ENCODE data around the gene ECHDC3. TPM values are rescaled to one million over a fixed set of nuclear protein-coding genes. Genes with fewer than 3 reads are reported as not detected.
"Not testable (repeated sequence)": the region's sequence is repeated elsewhere in the genome, so short reads cannot be mapped to it uniquely, and the experiment has no call there.

The ECHDC3 gene
- total RNA-seq, 2 experiments from 2014 or later, result 0.73 to 0.78 TPM

- POLR2A ChIA-PET, result interaction anchor here (0.6 kb wide), 1 partner anchor 10 kb away, joined by 4 read pairs; no protein-coding TSS in a partner anchor
These were observed 27.3 kb upstream of the ECHDC3 start for GRCh38 chr10:11714750-11715365.

GRCh38 chr10:11715815-11716494 is 26.2 kb upstream of the ECHDC3 start:
- ChIA-PET POLR2A (no interaction called here), CTCF (no interaction called here)

More at GRCh38 chr10:11714750-11715365, 27.3 kb upstream of the ECHDC3 start:
- CTCF ChIA-PET, result no interaction called here

GRCh38 chr10:11716686-11717085 is 25.5 kb upstream of the ECHDC3 start:
- POLR2A ChIA-PET, result no interaction called here
- CTCF ChIA-PET, result no interaction called here

GRCh38 chr10:11719496-11720259 is 22.5 kb upstream of the ECHDC3 start:
- POLR2A ChIA-PET, result no interaction called here

GRCh38 chr10:11720260-11720741 is 21.9 kb upstream of the ECHDC3 start:
- CTCF ChIA-PET, result no interaction called here

More at GRCh38 chr10:11719496-11720259, 22.5 kb upstream of the ECHDC3 start:
- CTCF ChIA-PET, result no interaction called here

GRCh38 chr10:11721806-11722205 is 20.4 kb upstream of the ECHDC3 start:
- POLR2A ChIA-PET, result no interaction called here

More at GRCh38 chr10:11720260-11720741, 21.9 kb upstream of the ECHDC3 start:
- POLR2A ChIA-PET, result no interaction called here

GRCh38 chr10:11723359-11723758 is 18.8 kb upstream of the ECHDC3 start:
- CTCF ChIA-PET, result no interaction called here

More at GRCh38 chr10:11721806-11722205, 20.4 kb upstream of the ECHDC3 start:
- CTCF ChIA-PET, result no interaction called here

GRCh38 chr10:11724938-11725776 is 17.0 kb upstream of the ECHDC3 start:
- POLR2A ChIA-PET, result interaction anchor here (0.6 to 0.7 kb wide), 2 partner anchors 10 to 36 kb away, joined by 4 to 8 read pairs; no protein-coding TSS in a partner anchor
- CTCF ChIA-PET, result interaction anchor here (0.9 to 1.3 kb wide), 3 partner anchors 204 to 211 kb away, joined by 3 to 4 read pairs (median 3); no protein-coding TSS in a partner anchor

More at GRCh38 chr10:11723359-11723758, 18.8 kb upstream of the ECHDC3 start:
- POLR2A ChIA-PET, result no interaction called here

- ChIA-PET CTCF (interaction anchor here (1.2 kb wide), 1 partner anchor 204 kb away, joined by 3 read pairs; no protein-coding TSS in a partner anchor), POLR2A (no interaction called here)
These were observed 16.3 kb upstream of the ECHDC3 start for GRCh38 chr10:11725912-11726311.

GRCh38 chr10:11727563-11727962 is 14.6 kb upstream of the ECHDC3 start:
- ChIA-PET POLR2A (no interaction called here), CTCF (no interaction called here)

GRCh38 chr10:11728353-11728752 is 13.8 kb upstream of the ECHDC3 start:
- CTCF ChIA-PET, result no interaction called here

GRCh38 chr10:11729790-11730315 is 12.3 kb upstream of the ECHDC3 start:
- POLR2A ChIA-PET, result no interaction called here
- CTCF ChIA-PET, result interaction anchor here (1.2 to 1.7 kb wide), 2 partner anchors 28 to 215 kb away, joined by 4 to 5 read pairs; no protein-coding TSS in a partner anchor

More at GRCh38 chr10:11728353-11728752, 13.8 kb upstream of the ECHDC3 start:
- POLR2A ChIA-PET, result no interaction called here

- POLR2A ChIA-PET, result no interaction called here
- CTCF ChIA-PET, result interaction anchor here (1.7 kb wide), 1 partner anchor 216 kb away, joined by 5 read pairs; no protein-coding TSS in a partner anchor
These were observed 11.4 kb upstream of the ECHDC3 start for GRCh38 chr10:11730779-11731178.

- POLR2A ChIA-PET, CTCF ChIA-PET: not testable (repeated sequence)
These were observed 5.4 kb upstream of the ECHDC3 start for GRCh38 chr10:11736767-11737166.

GRCh38 chr10:11737258-11738032 is 4.7 kb upstream of the ECHDC3 start:
- CTCF ChIA-PET, POLR2A ChIA-PET: not testable (repeated sequence)

GRCh38 chr10:11740907-11741306 is 1.3 kb upstream of the ECHDC3 start:
- ChIA-PET CTCF (interaction anchor here (1.2 to 2.7 kb wide), 2 partner anchors 17 to 225 kb away, joined by 3 to 8 read pairs; no protein-coding TSS in a partner anchor), POLR2A (no interaction called here)

- CTCF ChIA-PET, result interaction anchor here (1.2 kb wide), 1 partner anchor 226 kb away, joined by 3 read pairs; no protein-coding TSS in a partner anchor
- POLR2A ChIA-PET, result no interaction called here
These were observed 574 bp upstream of the ECHDC3 start for GRCh38 chr10:11741608-11742007.

GRCh38 chr10:11742779-11743298 is 657 bp downstream of the ECHDC3 start:
- ChIA-PET CTCF (no interaction called here), POLR2A (interaction anchor here (0.5 kb wide), 1 partner anchor 32 kb away, joined by 3 read pairs; no protein-coding TSS in a partner anchor)
